Measurements from ENCODE around the gene MOB2.

GRCh38 chr11:1475841-1476240 is 10.7 kb downstream of the MOB2 start:
- TF ChIP-seq TAF1 (IDR thresholded peaks at IDR 0.05; ENCODE audit: borderline replicate concordance, insufficient read depth, low read length) (no peak), FOXP2 (optimal IDR thresholded peaks at IDR 0.05; ENCODE audit: borderline replicate concordance, extremely low read depth, extremely low read length, insufficient read depth) (no peak), SIN3A (IDR thresholded peaks at IDR 0.05; ENCODE audit: borderline replicate concordance, insufficient read depth, low read length) (no peak), POLR2AphosphoS5 (IDR thresholded peaks at IDR 0.05; ENCODE audit: low read depth, low read length) (no peak), REST (IDR thresholded peaks at IDR 0.05; ENCODE audit: insufficient read depth in 1 of 2, low read depth in 2 of 2, low read length in 2 of 2) (no peak)

All from PFSK-1 (cell line).